Ramos (cell line): ENCODE measurements around the gene ING4.

ENCODE experiments used
- in situ Hi-C: fragments of 300-500 bp; cut with MboI; formaldehyde crosslinking; loops from one replicate; pipeline ENCODE4 v1.14.3; 2022; ENCODE audit warnings: low sequenced_read_pairs; ENCODE audit not compliant: unreplicated experiment

The ING4 gene

GRCh38 chr12:6688999-6689882, 26.3 kb upstream of the ING4 start, which contains the start of gene ZNF384:
TSS of gene ZNF384 (minus strand) at chr12:6689375. CDS start at chr12:6679520, 9,855 bp downstream.
- in situ Hi-C loops = no loop called here

GRCh38 chr12:6688543-6688998, 25.7 kb upstream of the ING4 start:
- in situ Hi-C loops = no loop called here

- in situ Hi-C loops = no loop called here
Measured at GRCh38 chr12:6685814-6686213, 22.9 kb upstream of the ING4 start.

DNA sequence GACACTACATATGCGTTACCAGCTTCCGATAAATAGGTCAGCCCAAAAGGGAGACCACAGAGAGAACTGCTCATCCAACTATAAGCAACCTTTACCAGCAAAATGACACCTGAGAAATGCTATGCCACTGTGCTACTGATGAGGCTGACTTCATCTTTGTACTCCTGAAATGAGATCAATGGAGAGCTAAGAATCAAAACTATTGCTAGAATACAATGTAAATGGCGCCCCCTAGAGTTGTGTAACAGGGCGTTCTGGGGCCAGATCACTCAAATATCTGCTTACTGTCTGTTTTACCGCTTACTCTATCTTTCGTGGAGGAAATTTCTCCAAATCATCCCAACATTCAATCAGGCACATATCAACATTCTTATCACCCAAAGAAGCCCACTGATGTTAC, 21.7 kb upstream of the ING4 start:
- in situ Hi-C loops = no loop called here

DNA sequence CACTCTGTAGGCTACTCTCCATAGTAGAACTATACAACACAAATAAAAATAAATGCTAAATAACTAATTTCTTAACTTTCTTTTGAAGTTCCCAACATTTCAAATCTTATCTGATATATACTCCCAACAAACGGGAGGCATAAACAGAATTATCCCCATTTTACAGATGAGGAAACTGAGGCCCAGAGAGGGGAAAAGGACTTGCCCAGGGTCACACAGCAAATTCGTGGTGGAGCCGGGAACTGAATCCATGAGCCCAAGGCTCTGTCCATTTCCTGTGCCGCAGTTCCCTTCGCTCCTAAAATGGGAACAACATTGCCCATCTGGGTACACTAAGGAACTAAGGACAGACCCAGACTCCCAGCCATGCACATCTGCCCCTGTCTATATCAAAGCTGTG, 14.0 kb upstream of the ING4 start:
- in situ Hi-C loops = no loop called here

DNA sequence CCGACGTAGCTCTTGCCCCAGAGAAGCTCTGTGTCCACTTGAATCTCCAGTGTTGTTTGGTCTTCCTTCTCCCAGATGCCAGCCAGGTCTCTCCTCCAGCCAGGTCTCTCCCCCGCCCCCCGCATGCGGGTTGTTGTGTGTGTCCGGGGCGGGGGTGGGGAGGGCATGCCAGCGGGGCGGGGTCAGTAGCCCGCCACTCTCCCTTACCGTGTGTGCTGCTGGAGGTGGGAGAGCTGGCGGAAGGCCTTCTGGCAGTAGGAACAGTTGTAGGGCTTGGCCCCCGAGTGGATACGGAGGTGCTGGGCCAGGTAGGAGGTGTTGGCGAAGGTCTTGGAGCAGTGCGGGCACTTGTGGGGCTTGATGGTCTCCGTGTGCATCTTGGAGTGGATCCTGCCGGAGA, 9.2 kb upstream of the ING4 start:
- in situ Hi-C loops = no loop called here

- in situ Hi-C loops = no loop called here
Measured at GRCh38 chr12:6667559-6668210, 4.8 kb upstream of the ING4 start.

GRCh38 chr12:6666211-6666610, 3.3 kb upstream of the ING4 start:
- in situ Hi-C loops = no loop called here

- in situ Hi-C loops = loop anchor here (5.0 kb wide), 1 partner anchor 48 kb away; no protein-coding TSS in a partner anchor
Measured at GRCh38 chr12:6664902-6665301, 2.0 kb upstream of the ING4 start.

GRCh38 chr12:6662602-6662905, 365 bp downstream of the ING4 start:
- in situ Hi-C loops = loop anchor here (5.0 kb wide), 1 partner anchor 45 kb away; no protein-coding TSS in a partner anchor

GRCh38 chr12:6653987-6654386, 8.9 kb downstream of the ING4 start:
- in situ Hi-C loops = no loop called here

DNA sequence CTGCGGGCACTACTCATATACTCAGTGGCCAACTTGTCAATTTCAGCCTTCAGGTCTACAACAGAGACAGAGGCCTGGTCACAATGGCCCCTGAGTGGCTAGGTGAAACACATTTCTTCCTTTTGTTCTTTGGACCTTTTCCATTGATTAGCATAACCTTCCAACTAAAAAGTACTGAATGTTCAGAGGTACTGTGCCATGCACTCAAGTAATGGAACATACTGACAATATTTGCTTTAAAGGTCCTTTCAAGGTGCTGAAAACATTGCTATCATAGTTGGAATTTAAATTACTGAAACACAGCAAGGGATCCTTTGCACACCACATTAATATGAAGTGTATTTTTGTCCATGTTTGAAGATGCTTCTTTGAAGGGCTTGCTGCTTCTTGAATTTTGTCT, 9.6 kb downstream of the ING4 start:
- in situ Hi-C loops = no loop called here

GRCh38 chr12:6652391-6652790, 10.5 kb downstream of the ING4 start:
- in situ Hi-C loops = no loop called here

DNA sequence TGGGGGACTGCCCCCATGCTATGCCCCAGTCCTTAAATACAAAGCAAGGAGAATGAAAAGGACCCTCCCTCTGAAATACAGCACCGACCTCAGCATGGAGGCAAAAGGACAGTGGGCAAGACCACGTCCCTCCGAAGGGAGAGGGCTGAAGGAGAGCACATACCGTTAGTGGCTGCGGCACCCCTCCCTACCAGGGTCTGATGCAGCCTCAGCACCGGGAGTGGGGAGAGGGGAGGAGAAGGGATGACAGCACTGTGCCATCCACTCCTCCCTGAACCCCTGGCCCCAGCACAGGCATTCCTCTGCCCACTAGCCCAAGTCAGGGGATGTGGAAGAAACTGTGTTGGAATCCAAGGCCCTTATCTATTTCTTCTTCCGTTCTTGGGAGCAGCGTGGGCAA, 12.1 kb downstream of the ING4 start:
- in situ Hi-C loops = no loop called here

- in situ Hi-C loops = no loop called here
Measured at GRCh38 chr12:6647083-6647604, 15.8 kb downstream of the ING4 start, which contains the start of gene ACRBP. TSS of gene ACRBP (minus strand) at chr12:6647432. CDS start at chr12:6647366, 66 bp downstream.

- in situ Hi-C loops = no loop called here
Measured at GRCh38 chr12:6646276-6647082, 16.4 kb downstream of the ING4 start.

DNA sequence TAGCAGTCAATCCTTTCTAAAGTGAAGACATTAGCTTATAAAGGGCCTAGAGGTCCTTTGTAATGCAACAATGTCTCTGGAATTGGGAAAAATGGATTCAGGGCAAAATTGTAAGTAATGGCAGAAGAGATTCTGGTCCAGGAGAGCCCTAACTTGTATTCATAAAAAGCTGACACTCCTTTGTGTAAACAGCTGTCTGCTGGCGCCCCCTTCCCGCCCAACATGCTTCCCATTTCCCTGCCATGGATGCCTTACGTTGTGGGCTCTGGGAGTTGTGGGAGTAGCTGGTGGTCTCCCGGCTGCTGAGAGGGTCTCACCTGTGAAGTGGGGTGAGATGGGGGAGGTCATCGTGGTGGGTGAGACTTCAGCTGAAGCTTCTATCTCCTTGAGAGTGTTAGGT, 18.0 kb downstream of the ING4 start:
- in situ Hi-C loops = no loop called here

GRCh38 chr12:6644257-6644596, 18.7 kb downstream of the ING4 start:
- in situ Hi-C loops = no loop called here

- in situ Hi-C loops = no loop called here
Measured at GRCh38 chr12:6643569-6644256, 19.2 kb downstream of the ING4 start.

DNA sequence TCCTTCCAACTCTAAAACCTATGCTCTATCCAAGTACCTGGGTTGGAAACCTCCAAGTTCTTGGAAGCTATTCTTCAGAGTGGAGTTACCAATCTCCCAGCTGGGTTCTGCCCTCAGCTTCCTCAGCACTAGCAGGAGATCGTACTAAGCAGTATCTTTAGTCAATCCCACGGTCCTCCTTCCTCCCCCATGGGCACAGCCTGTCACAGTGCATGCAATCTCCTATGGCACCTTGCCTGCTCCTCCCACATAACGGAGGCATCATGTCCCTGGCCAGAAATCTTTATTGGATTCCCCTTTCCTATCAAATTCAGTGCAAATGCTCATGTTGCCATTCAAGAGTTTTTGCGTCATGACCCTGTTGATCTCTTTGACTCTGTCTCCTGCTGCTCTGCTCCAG, 21.8 kb downstream of the ING4 start:
- in situ Hi-C loops = no loop called here
